ENCODE results near the gene PIK3CA.

GRCh38 chr3:179113903-179114302, 34.3 kb upstream of the PIK3CA start:
- TF ChIP-seq CTCF (IDR thresholded peaks at IDR 0.05; ENCODE audit: borderline replicate concordance, extremely low read depth, low read length, poor library complexity, severe bottlenecking) (no peak), EZH2 (IDR thresholded peaks at IDR 0.05; ENCODE audit: borderline replicate concordance, low read depth, low read length, severe bottlenecking) (no peak)

Data from DND-41 (cell line).